Activated naive CD4-positive, alpha-beta T cell treated with anti-CD3 and anti-CD28 coated beads, Interleukin-2, amount 50 U/mL, for 16 hours (primary cell): ENCODE data around the gene PCBD1.
A peak's percentile ranks its signal among the peaks of the same experiment; 100 is the strongest.
"Not testable (repeated sequence)": the region's sequence is repeated elsewhere in the genome, so short reads cannot be mapped to it uniquely, and the experiment has no call there.

Source experiments
- DNase-seq: peaks from one replicate; pipeline ENCODE4 v3.0.0-alpha.2; 2020

Gene PCBD1

GRCh38 chr10:70887804-70888800 is at the start of gene PCBD1:
TSS of gene PCBD1 (minus strand) at chr10:70888565. CDS start at chr10:70888533, 32 bp downstream.
- peak; percentile 79 for DNase-seq

- DNase-seq, result no peak
Measured at GRCh38 chr10:70937661-70938060, 49.3 kb upstream of the PCBD1 start.

- DNase-seq, result no peak
Measured at GRCh38 chr10:70936111-70936510, 47.7 kb upstream of the PCBD1 start.

GRCh38 chr10:70935631-70936030 is 47.3 kb upstream of the PCBD1 start:
- no peak for DNase-seq

- no peak for DNase-seq
Measured at GRCh38 chr10:70935125-70935625, 46.8 kb upstream of the PCBD1 start.

GRCh38 chr10:70934701-70935100 is 46.3 kb upstream of the PCBD1 start:
- no peak for DNase-seq

GRCh38 chr10:70932392-70933196 is 44.2 kb upstream of the PCBD1 start:
- no peak for DNase-seq

- no peak for DNase-seq
Measured at GRCh38 chr10:70931168-70931815, 42.9 kb upstream of the PCBD1 start.

GRCh38 chr10:70930263-70931000 is 42.1 kb upstream of the PCBD1 start:
- no peak for DNase-seq

GRCh38 chr10:70928140-70928539 is 39.8 kb upstream of the PCBD1 start:
- no peak for DNase-seq

GRCh38 chr10:70927189-70927943 is 39.0 kb upstream of the PCBD1 start:
- no peak for DNase-seq

GRCh38 chr10:70926226-70927000 is 38.0 kb upstream of the PCBD1 start:
- DNase-seq, result no peak

GRCh38 chr10:70925377-70926225 is 37.2 kb upstream of the PCBD1 start:
- peak; percentile 61 for DNase-seq

GRCh38 chr10:70923696-70924095 is 35.3 kb upstream of the PCBD1 start:
- no peak for DNase-seq

- no peak for DNase-seq
Measured at GRCh38 chr10:70921285-70921684, 32.9 kb upstream of the PCBD1 start.

GRCh38 chr10:70920519-70920918 is 32.2 kb upstream of the PCBD1 start:
- no peak for DNase-seq

- not testable (repeated sequence) for DNase-seq
Measured at GRCh38 chr10:70919906-70920305, 31.5 kb upstream of the PCBD1 start.

GRCh38 chr10:70918851-70919530 is 30.6 kb upstream of the PCBD1 start:
- no peak for DNase-seq

GRCh38 chr10:70917635-70918034 is 29.3 kb upstream of the PCBD1 start:
- no peak for DNase-seq
